ENCODE results near the gene SLC2A4RG.

Gene SLC2A4RG

DNA sequence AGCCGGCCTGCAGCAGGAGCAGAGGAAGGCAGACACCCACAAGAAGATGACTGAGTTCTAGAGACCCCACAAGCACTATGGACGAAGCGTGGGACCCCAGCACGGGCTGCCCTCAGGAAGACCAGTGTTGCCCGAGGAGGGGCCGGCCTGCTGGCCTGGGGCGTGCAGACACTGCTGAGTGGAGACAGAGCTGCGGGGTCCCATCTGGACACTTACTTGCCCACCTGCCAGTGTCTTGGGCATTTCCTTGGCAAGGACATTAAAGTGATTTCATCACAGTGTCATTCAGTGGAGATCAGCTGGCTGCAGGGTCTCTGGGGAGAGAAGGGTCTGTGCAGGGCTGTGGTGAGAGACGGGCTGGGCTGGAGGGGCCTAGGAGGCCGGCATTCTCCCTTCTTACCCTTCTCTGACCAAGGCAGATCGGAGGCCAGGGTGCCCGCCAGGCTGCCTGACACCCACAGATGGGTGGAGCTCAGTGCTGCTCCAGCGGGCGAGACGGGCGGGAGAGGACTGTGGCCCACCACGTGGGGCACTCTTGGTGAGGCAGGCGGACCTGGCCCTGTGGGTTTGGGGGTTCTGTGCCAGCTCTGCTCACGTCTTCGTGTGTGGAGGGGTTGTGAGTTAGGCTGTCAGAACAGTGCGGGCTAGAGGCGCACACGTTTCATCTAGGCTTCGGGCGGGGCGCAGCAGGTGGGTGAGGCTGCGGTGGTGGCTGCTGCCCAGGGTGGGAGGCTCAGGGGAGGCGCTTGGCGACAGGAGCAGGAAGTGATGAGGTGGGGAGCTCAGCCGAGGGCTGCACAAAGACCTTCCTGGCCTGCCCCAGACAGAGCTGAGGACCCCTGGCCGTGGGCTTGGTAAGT lies 3.5 kb upstream of the SLC2A4RG start, which contains the start of gene LIME1:
Gene LIME1, plus strand, starts transcription at position 806 of the 860 bp plus-strand sequence. CDS start 886 bp downstream, outside the sequence.
- H3K4me3 ChIP-seq (ENCODE audit: low read depth, low read length) = peak within 1 kb of the TSS; percentile 65
- TF ChIP-seq CTCF (IDR thresholded peaks at IDR 0.05; ENCODE audit: low read depth, low read length, missing control alignments) = no peak
- DNase-seq (ENCODE audit: low read depth) = peak; percentile 45

GRCh38 chr20:63736893-63737694 lies 2.5 kb upstream of the SLC2A4RG start:
- DNase-seq (ENCODE audit: low read depth) = no peak
- TF ChIP-seq CTCF (IDR thresholded peaks at IDR 0.05; ENCODE audit: low read depth, low read length, missing control alignments) = no peak
- H3K4me3 ChIP-seq (ENCODE audit: low read depth, low read length) = peak overlapping the region; percentile 65

- DNase-seq (ENCODE audit: low read depth) = no peak
- peak overlapping the region; percentile 65 for H3K4me3 ChIP-seq (ENCODE audit: low read depth, low read length)
- no peak for TF ChIP-seq CTCF (IDR thresholded peaks at IDR 0.05; ENCODE audit: low read depth, low read length, missing control alignments)
Observed at GRCh38 chr20:63737695-63737944, 2.0 kb upstream of the SLC2A4RG start.

DNA sequence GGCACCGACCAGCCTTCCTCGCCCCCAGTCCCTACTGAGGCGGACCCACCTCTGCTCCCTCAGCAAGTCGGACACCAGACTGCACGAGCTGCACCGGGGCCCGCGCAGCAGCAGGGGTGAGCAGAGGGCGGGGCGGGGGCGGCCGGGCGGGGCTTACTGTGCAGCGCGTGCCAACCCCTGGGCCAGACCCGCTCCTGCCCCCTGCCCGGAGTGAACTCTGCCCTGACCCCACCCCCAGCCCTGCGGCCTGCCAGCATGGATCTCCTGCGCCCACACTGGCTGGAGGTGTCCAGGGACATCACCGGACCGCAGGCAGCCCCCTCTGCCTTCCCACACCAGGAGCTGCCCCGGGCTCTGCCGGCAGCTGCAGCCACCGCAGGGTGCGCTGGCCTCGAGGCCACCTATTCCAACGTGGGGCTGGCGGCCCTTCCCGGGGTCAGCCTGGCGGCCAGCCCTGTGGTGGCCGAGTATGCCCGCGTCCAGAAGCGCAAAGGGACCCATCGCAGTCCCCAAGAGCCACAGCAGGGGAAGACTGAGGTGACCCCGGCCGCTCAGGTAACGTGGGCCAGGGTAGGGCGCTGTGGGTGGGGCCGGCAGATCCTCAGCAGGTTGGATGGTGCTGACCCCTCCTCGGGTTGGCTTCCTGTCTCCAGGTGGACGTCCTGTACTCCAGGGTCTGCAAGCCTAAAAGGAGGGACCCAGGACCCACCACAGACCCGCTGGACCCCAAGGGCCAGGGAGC lies 1.5 kb upstream of the SLC2A4RG start:
- H3K4me3 ChIP-seq (ENCODE audit: low read depth, low read length) = peak overlapping the region; percentile 65
- no peak for TF ChIP-seq CTCF (IDR thresholded peaks at IDR 0.05; ENCODE audit: low read depth, low read length, missing control alignments)
- no peak for DNase-seq (ENCODE audit: low read depth)

DNA sequence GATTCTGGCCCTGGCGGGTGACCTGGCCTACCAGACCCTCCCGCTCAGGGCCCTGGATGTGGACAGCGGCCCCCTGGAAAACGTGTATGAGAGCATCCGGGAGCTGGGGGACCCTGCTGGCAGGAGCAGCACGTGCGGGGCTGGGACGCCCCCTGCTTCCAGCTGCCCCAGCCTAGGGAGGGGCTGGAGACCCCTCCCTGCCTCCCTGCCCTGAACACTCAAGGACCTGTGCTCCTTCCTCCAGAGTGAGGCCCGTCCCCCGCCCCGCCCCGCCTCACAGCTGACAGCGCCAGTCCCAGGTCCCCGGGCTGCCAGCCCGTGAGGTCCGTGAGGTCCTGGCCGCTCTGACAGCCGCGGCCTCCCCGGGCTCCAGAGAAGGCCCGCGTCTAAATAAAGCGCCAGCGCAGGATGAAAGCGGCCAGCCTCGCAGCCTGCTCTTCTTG lies 868 bp upstream of the SLC2A4RG start:
- peak overlapping the region; percentile 65 for H3K4me3 ChIP-seq (ENCODE audit: low read depth, low read length)
- DNase-seq (ENCODE audit: low read depth) = no peak
- TF ChIP-seq CTCF (IDR thresholded peaks at IDR 0.05; ENCODE audit: low read depth, low read length, missing control alignments) = no peak

DNA sequence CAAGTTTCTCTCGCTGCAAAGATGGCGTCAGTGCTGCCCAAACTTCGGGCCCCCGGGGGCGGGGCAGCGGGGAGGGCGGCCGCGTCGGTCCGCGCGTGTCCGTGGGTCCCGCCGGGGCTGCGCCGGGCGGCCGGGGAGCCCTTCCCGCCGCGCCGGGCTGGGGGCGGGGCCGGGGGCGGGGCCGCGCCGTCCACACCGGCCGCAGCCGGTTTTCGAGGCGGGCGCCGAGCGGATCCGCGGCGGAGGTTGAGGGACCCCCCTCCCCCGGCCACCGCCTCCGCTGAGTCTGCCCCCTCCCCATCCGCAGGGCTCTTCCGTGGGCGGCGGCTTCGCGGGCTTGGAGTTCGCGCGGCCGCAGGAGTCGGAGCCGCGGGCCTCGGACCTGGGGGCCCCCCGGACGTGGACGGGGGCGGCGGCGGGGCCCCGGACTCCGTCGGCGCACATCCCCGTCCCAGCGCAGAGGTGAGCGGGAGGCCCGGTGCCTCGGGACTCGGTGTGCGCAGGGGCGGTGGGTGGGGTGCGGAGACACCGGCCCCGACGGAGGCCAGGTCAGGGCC lies 572 bp downstream of the SLC2A4RG start:
- peak overlapping the region; percentile 61 for H3K4me3 ChIP-seq (ENCODE audit: low read depth, low read length)
- TF ChIP-seq CTCF (IDR thresholded peaks at IDR 0.05; ENCODE audit: low read depth, low read length, missing control alignments) = no peak
- DNase-seq (ENCODE audit: low read depth) = no peak
